Esophagus squamous epithelium (tissue), 4 donors: ENCODE measurements around the gene VWA8.

Experiments used
- POLR2A ChIP-seq, 4 donors: fragments of 450-650 bp; IDR thresholded peaks; one replicate each; pipeline ENCODE4 v1.6.1; 2017; ENCODE audit warnings: antibody characterized with exemption in 4 of 4, mild to moderate bottlenecking in 4 of 4, moderate library complexity in 3 of 4
- TF ChIP-seq, protein P1 (sequence below), 6 experiments: fragments of 450-650 bp in 4 of 6; fragments of 200-600 bp in 2 of 6; sonication (generic) in 2 of 6; IDR thresholded peaks; one replicate each; pipeline ENCODE4 v1.5.1; 2016 to 2019; ENCODE audit warnings: antibody characterized with exemption in 6 of 6, mild to moderate bottlenecking in 4 of 6, moderate library complexity in 4 of 6

DNA sequence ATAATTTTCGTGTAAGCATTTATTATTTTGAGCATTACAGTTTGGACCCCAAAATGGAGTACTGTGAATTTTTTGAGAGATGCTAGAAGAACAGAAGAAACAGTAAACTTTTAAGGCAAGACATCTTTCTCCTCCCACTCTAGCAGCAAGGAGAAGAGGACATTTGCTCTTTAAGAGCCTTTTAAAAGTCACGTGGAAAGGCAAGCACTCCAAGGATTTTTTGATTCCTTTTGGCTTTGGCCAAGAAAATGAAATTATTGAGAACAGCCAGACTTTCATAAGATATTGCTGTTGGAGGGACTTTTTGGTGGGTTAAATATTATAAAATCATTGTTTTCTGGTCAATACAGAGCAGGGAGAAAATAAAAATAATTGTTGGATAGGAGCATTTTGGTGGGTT is 393.5 kb downstream of the VWA8 start:
- TF ChIP-seq, protein P1, sequence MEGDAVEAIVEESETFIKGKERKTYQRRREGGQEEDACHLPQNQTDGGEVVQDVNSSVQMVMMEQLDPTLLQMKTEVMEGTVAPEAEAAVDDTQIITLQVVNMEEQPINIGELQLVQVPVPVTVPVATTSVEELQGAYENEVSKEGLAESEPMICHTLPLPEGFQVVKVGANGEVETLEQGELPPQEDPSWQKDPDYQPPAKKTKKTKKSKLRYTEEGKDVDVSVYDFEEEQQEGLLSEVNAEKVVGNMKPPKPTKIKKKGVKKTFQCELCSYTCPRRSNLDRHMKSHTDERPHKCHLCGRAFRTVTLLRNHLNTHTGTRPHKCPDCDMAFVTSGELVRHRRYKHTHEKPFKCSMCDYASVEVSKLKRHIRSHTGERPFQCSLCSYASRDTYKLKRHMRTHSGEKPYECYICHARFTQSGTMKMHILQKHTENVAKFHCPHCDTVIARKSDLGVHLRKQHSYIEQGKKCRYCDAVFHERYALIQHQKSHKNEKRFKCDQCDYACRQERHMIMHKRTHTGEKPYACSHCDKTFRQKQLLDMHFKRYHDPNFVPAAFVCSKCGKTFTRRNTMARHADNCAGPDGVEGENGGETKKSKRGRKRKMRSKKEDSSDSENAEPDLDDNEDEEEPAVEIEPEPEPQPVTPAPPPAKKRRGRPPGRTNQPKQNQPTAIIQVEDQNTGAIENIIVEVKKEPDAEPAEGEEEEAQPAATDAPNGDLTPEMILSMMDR (IDR thresholded peaks at IDR 0.05): no peak
- TF ChIP-seq POLR2A (IDR thresholded peaks at IDR 0.05): no peak
